HG03469 (cell line): ENCODE measurements around the gene ZNF681.
"Not testable (repeated sequence)": the region's sequence is repeated elsewhere in the genome, so short reads cannot be mapped to it uniquely, and the experiment has no call there.

Experiments used
- ATAC-seq: cut with Tn5 transposase; IDR thresholded peaks from one replicate; pipeline ENCODE4 v1.9.1; 2021; ENCODE audit warnings: mild to moderate bottlenecking, moderate library complexity, moderate number of reproducible peaks; ENCODE audit not compliant: unreplicated experiment

Gene ZNF681

DNA sequence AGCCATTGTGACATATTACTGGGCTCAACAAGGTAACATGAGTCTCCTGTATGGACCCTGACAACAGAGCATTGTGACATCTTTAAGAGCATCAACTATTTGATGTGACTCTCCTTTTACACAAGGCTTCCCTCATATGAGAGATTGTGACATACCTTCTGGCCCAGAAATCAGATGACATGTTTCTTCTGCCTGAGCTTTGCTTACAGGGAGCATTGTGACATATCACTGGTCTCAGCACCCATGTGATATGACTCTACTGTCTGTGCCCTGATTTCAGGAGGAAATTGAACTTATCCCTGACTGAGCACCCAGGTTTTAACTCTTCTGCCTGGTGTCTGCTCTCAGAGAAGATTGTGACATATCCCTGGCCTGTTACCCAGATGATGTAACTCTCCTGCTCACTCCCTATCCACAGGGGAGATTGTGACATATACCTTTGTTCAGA, 15.9 kb upstream of the ZNF681 start:
- ATAC-seq, result no peak

DNA sequence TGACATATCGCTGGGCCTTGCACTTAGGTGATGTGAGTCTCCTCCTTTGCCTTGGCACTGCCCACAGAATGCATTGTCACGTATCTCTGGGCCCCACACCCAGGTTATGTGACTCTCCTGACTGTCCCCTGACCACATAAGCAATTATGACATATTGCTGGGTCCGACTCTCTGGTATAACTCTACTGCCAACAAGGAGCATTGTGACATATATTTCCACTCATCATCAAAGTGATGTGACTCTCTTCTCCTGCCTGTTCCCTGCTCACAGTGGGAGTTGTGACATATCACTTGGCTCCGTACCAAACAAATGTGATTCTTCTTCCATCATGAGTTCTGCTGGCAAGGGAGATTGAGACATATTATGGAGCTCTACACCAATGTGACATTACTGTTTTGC, 15.4 kb upstream of the ZNF681 start:
- ATAC-seq, result no peak

DNA sequence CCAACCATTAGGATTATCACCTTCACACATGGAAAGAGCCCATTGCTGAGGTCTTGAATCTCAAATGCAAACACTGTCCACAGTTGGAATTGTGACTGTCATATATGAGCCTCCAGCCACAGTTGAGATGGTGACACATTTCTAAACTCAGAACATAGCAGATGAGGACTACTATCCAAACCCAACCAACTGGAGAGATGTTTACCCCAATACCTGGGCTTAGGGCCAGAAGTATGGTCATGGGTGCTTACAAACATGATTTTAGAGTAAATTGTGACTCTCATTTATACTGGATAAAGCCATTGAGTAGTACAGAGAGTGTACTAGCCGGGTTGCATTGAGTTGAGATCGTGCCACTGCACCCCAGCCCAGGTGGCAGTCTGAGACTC, 14.0 kb upstream of the ZNF681 start:
- ATAC-seq, result no peak

DNA sequence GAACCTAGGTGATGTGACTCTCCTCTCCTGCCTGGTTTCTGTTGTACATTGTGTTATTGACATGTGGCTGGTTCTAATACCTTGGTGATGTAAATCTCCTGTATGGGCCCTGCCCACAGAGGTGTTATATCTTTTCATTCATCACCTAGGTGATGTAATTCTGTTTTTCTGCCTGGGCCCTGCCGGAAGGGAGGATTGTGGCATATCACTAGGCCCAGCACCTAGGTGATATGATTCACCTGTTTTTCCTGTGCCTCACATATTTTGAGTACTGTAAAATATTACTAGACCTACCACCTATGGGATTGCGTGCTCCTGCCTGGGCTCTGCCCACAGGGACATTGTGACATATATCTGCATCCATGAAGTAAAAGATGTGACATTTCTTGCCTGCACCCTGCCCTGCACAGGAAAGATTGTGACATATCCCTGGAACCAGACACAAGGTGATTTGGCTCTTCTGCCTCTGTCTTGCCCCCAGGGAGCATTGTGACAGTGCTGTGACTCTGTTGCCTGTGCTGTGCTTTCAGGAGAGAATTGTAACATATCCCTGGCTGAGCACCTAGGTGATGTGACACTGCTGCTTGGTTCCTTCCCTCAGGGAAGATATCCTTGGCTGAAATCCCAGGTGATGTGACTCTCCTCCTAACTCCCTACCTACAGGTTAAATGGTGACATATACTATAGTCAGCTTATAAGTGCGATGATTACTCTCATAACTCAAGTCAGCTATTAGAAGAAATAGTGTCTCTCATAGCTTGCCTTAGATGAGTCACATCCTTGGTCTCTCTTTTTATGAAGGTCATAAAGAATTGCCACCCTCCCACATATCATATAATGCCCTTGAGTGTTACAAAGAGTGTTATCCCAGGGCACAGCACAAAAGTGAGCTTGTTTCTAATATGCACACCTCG, 13.3 kb upstream of the ZNF681 start:
- ATAC-seq, result no peak

DNA sequence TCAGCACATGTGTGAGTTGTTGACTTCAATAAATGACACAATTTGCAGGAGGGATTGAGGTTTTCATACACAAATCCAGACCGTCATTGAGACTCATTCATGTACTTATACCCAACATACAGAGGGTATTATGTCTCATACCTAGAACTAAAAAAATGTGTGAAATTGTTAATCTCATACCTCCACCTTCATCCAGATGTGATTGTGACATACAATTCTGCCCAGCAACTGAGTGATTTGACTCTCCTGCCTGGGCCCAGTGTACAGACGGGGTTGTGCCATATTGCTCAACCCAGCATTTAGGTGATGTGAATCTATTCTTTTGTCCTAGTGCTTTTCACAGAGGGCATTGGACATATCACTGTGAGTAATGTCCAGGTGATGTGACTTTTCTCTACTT, 12.6 kb upstream of the ZNF681 start:
- ATAC-seq, result no peak

DNA sequence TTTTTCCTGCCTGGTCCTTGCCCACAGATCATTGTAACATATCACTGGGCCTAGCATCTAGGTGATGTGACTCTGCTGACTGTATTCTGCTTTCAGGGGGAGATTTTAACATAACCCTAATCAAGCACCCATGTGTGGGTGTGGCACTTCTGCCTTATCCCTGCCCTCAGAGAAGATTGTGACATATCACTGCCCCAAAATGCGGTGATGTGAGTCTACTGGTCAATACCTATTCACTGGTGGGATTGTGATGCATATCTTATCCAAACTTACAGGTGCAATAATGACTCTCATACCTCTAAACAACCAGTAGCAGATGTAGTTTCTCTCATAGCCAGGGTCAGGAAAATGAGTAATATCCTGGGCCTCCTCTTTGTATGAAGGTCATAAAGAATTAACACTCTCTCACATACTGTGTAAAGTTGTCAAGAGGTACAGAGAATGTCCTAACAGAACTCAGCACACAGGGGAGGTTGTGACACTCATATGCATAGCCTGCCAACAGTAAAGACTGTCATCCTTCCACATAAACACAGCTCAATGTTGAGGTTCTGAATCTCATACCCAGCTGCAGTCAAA, 12.1 kb upstream of the ZNF681 start:
- no peak for ATAC-seq

DNA sequence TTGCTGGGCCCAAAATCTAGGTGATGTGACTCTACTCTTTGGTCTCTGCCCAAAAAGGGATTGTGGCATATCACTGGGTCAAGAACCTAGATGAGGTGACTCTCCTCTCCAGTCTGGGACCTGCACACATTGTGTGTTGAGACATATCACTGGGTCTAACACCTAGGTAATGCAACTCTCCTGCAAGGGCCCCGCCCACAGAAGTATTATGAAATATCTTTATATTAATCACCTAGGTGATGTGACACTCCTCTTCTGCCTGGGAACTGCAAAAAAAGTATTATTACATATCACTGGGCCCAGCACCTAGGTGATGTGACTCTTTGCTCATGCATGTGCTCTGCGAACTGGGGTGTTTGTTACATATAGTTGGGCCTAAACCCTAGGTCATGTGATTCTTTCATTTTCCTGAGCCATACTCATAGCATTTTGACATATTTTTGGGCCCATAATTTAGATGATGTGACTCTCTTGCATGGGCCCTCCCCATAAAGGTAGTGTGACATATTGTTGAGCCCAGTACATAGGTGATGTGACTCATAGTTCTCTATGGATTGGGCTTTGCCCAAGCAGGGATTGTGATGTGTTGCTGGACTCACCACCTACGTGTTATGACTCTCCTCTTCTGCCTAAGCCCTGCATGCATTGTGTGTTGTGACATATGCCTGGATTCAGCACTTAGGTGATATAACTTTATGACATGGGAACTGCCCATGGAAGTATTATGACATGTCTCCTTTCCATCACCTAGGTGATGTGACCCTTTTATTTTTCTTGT, 11.2 kb upstream of the ZNF681 start:
- no peak for ATAC-seq

DNA sequence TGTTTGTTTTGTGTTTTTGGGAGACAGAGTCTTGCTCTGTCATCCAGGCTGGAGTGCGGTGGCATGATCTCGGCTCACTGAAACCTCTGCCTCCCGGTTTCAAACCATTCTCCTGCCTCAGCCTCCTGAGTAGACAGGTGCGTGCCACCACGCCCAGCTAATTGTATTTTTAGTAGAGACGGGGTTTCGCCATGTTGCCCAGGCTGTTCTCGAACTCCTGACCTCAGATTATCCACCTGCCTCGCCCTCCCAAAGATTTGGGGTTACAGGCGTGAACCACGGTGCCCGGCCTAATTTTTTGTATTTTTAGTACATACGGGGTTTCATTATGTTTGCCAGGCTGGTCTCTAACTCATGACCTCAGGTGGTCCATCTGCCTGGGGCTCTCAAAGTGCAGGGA, 8.3 kb upstream of the ZNF681 start:
- ATAC-seq, result no peak

DNA sequence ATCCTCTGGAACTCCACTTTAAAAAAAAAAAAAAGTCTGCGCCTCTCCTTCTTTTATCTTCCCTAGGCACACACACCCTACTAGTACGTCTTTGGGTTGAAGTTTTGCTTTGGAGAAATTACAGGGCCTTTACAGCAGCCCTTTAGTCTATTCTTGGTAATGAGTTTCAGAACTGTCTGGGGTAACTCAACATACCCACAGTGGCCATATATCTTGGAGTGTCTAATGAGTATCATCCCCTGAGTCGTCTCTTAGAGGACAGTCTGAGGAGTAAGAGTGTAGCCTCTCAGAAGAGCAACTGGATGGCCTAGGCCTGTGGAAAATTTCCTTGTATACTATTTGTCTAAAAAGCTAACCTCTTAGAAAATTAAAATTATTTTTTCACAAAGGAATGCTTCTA, 6.1 kb upstream of the ZNF681 start:
- ATAC-seq, result no peak

DNA sequence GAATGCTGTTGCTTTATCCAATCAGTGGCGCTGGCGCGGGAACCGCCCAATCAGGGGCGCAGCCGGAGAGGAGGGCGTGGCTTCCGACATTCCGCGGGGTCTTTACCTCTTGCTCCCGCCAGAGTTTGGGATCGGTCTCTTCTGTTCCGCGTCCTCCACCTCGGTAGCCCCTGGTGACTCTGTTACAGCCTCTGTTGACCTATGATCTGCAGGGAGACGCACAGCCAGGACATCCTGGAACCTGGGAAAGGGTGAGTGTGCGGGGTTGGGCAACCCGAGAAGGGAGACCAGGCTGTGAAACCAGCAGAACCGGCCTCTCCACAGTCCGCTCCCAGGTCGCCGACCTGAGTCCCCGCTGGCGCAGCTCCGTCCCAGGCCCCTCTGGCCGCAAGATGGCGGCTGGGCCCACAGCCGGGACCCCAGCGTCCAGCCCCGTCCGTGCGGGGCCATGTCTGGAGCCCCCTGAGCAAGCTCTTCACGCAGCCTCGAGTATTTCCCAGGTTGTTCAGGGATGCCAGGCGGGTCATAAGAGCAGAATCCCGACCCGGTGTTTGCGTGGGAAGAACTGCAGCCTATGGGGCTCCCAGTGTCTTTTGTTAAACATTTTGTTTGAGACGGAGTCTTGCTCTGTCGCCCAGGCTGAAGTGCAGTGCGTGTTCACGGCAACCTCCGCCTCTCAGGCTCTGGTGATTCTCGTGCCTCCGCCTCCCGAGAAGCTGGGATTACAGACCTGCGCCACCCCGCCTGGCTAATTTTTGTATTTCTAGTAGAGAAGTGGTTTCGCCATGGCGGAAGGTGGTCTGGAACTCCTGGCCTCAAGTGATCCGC, 4.4 kb upstream of the ZNF681 start:
- no peak for ATAC-seq

DNA sequence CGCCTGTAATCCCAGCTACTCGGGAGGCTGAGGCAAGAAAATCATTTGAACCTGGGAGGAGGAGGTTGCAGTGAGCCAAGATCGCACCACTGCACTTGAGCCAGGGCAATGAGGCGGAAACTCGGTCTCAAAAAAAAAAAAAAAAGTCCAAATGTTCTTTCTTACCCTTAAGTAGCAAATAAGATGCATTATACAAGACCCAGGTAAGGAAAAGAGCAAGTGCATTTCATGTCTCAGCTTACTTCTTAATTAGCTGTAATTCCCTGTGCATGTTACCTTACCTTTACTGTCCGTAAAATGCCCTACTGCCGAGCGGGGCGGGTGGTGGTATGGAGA, 3.8 kb upstream of the ZNF681 start:
- ATAC-seq, result no peak

DNA sequence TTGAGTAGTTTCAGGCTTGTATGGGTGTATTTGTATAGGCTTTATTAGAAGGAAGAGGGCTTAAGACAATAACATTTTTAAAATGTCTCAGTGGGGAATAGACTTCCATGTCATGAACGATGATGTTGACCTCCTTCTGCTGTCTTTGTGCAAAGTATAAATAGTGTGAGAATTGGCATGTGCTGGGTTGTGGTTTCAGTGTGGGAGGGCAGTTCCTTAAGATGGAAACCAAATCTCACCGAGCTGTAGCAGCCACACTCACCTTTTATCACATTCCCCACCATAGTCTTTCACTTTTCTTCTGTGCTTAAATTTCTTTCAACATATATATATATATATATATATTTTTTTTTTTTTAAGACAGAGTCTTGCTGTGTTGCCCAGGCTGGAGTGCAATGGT, 1.6 kb upstream of the ZNF681 start:
- not testable (repeated sequence) for ATAC-seq

DNA sequence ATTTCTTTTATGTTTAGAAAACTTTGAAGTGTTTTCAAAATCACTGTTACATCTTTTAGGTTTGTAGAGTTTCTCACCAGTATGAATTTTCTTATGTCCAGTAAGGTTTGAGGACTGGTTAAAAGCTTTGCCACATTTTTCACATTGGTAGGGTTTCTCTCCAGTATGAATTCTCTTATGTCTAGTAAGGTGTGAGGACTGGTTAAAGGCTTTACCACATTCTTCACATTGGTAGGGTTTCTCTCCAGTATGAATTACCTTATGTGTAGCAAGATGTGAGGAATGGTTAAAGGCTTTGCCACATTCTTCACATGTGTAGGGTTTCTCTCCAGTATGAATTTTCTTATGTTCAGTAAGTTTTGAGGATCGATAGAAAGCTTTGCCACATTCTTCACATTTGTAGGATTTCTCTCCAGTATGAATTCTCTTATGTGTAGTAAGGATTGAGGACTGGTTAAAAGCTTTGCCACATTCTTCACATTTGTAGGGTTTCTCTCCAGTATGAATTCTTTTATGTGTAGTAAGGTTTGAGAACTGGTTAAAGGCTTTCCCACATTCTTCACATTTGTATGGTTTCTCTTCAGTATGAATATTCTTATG, 15.0 kb downstream of the ZNF681 start:
- not testable (repeated sequence) for ATAC-seq

DNA sequence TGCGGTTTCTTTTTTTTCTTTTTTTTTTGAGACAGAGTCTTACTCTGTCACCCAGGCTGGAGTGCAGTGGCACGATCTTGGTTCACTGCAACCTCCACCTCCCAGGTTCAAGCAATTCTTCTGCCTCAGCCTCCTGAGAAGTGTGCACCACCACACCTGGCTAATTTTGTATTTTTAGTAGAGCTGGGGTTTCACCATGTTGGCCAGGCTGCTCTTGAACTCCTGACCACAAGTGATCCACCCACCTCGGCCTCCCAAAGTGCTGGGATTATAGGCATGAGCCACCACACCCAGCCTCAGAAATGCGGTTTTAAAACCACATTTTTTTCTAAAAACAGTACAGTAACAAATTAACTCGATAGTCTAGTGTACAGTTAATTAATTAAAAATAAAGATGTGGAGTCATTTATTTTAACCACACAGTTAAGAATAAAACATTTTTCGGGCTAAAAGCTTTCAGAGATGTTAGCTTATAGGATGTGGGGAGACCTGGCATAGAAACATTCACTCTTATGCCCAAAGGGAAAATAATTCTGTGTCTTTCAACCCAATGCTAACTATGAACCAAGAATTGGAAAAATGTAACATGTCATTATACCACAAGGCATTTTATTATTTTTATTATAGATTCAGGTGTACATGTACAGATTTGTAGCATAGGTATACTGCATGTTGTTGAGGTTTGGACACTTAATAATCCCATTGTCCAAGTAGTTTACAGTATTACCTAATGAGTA, 27.8 kb downstream of the ZNF681 start:
- not testable (repeated sequence) for ATAC-seq

DNA sequence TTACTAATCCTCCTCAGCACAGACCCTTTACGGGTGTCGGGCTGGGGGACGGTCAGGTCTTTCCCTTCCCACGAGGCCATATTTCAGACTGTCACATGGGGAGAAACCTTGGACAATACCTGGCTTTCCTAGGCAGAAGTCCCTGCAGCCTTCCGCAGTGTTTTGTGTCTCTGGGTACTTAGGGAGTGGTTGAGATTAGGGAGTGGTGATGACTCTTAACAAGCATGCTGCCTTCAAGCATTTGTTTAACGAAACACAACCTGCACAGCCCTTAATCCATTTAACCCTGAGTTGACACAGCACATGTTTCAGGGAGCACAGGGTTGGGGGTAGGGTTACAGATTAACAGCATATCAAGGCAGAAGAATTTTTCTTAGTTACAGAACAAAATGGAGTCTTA, 34.5 kb downstream of the ZNF681 start:
- not testable (repeated sequence) for ATAC-seq

DNA sequence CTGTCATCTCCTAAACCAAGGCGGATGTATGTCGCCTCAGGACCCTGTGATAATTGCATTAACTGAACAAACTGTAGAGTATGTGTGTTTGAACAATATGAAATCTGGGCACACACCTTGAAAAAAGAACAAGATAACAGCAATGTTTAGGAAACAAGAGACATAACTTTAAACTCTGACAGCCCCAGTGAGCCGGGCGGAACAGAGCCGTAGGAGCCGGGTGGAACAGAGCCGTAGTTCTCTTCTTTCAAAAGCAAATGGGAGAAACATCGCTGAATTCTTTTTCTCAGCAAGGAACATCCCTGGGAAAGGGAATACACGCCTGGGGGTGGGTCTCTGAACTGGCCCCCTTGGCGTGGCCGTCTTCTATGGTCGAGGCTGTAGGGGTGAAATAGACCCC, 39.9 kb downstream of the ZNF681 start:
- ATAC-seq, result no peak

DNA sequence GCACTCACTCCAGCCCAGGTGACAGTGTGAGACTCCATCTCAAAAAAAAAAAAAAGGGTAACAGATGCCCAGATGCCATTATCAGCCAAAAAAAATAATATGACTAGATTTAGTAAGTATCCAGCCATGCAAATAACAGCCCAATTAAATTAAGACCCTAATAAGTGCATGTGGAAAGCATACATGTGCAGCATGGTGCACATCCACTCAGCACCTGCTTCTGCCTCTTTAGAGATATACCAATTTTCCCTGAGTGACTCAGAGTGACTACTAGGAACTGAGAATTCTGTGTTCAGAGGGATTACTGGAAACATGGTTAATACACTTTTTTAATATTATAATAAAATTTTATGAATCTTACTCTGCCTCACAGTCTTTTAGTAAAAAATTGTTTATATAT, 41.9 kb downstream of the ZNF681 start:
- ATAC-seq, result no peak

DNA sequence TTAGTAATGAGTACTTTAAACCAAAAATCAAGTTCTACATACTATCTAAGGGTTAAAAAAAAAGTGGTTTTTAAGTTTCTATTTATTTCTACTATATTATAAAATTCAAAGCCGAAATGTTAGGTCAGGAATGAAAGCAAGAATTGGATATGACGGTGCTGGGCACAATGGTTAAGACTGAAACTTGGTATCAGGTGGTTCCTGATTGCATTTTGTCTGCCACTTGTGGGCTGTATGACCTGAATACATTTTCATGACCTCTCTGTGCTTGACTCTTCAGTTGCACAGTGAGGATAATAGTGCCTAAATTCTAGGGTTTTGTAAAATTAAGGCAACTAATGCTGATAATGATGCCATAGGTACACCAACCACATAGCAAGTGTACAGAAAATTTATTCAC, 49.3 kb downstream of the ZNF681 start:
- ATAC-seq, result no peak

DNA sequence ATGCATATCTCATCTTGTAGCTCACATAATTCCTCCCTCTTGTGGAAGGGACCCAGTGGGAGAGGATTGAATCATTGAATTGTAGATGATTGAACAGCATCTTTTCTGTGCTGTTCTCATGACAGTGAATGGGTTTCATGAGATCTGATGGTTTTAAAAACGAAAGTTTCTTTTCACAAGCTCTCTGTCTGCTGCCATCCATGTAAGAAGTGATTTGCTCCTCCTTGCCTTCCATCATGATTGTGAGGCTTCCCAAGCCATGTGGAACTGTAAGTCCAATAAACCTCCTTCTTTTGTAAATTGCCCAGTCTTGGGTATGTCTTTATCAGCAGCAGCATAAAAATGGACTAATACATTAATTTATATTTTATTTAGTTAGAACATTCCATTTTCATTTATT, 52.0 kb downstream of the ZNF681 start:
- no peak for ATAC-seq

DNA sequence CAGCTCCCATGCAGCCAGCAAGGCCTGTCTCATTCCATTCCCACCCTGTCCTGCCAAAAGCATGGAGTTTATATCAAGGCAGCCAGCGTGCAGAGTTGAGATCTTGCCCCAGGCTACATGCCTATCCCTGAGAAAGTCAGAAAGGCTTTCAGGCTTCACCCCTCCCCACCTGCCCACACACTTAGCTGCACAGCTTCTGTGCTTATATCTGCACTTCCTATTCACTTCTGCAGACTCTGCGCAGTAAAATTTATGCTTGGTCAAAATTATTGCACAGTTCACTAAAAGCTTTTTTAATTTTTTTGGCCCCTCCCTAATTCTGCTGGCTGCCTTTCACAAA, 59.2 kb downstream of the ZNF681 start:
- ATAC-seq, result no peak
